Ascending aorta (tissue), 2 donors: ENCODE data around the gene CDNF. TPM values are rescaled to one million over a fixed set of nuclear protein-coding genes. Genes with fewer than 3 reads are reported as not detected.

ENCODE experiments used
- DNase-seq, 2 donors: peaks; one replicate each; pipeline ENCODE4 v3.0.0-alpha.2; 2019; ENCODE audit warnings: low spot score in 2 of 2
- H3K27ac ChIP-seq, 2 donors: fragments of 200-600 bp; sonication (generic); one replicate each; pipeline ENCODE4 v1.5.1; 2016 to 2017; ENCODE audit warnings: mild to moderate bottlenecking in 1 of 2
- H3K27me3 ChIP-seq: fragments of 200-600 bp; sonication (generic); one replicate; pipeline ENCODE4 v1.5.1; 2017
- H3K36me3 ChIP-seq, 2 donors: fragments of 200-600 bp; sonication (generic); one replicate each; pipeline ENCODE4 v1.5.1; 2016
- H3K4me1 ChIP-seq, 2 donors: fragments of 200-600 bp; sonication (generic); one replicate each; pipeline ENCODE4 v1.5.1; 2016 to 2017; ENCODE audit warnings: mild to moderate bottlenecking in 1 of 2
- H3K4me3 ChIP-seq, 2 donors: fragments of 200-600 bp; sonication (generic); one replicate each; pipeline ENCODE4 v1.5.1; 2016 to 2017; ENCODE audit warnings: mild to moderate bottlenecking in 1 of 2
- H3K9me3 ChIP-seq, 2 donors: fragments of 200-600 bp; sonication (generic); one replicate each; pipeline ENCODE4 v1.5.1; 2016
- CTCF ChIP-seq, 3 experiments: fragments of 200-600 bp in 2 of 3; fragments of 450-650 bp in 1 of 3; sonication (generic) in 2 of 3; IDR thresholded peaks; one replicate each; pipeline ENCODE4 v1.5.1; 2016 to 2019; ENCODE audit warnings: antibody characterized with exemption in 3 of 3, mild to moderate bottlenecking in 1 of 3, moderate library complexity in 1 of 3
- intact Hi-C: fragments of 100-400 bp; cut with DNase I; formaldehyde crosslinking; loops from one replicate; pipeline ENCODE4 v1.15.1; 2023
- total RNA-seq: library from RNA; depleted of rRNA; stranded (reverse); fragments of >200 nt; gene quantifications from one replicate; pipeline ENCODE4 v1.1.0, GENCODE V29; 2016

The CDNF gene
- total RNA-seq, 1 donor from 2014 or later = not detected

- no peak for TF ChIP-seq CTCF (IDR thresholded peaks at IDR 0.05)
- no peak for DNase-seq
- H3K4me1 ChIP-seq = peaks cover 0 to 9% of the 10 kb centered on the region in 2 donors
- no peak overlapping the region for H3K4me3 ChIP-seq
- H3K27me3 ChIP-seq = no peaks in the 10 kb centered on the region
- no peak overlapping the region for H3K27ac ChIP-seq
- intact Hi-C loops = no loop called here
- H3K36me3 ChIP-seq = no peaks in the 10 kb centered on the region
- no peaks in the 10 kb centered on the region for H3K9me3 ChIP-seq
Observed at GRCh38 chr10:14782691-14783363, 55.0 kb downstream of the CDNF start.

- no peak for DNase-seq
- Histone ChIP-seq H3K4me1 (peaks cover 0 to 9% of the 10 kb centered on the region in 2 donors), H3K36me3 (no peaks in the 10 kb centered on the region), H3K27ac (no peak overlapping the region), H3K27me3 (no peaks in the 10 kb centered on the region), H3K9me3 (no peaks in the 10 kb centered on the region), H3K4me3 (no peak overlapping the region)
- intact Hi-C loops = no loop called here
- TF ChIP-seq CTCF (IDR thresholded peaks at IDR 0.05) = no peak
Observed at GRCh38 chr10:14781763-14782162, 56.1 kb downstream of the CDNF start.

- Histone ChIP-seq H3K9me3 (no peaks in the 10 kb centered on the region), H3K4me3 (no peak overlapping the region), H3K27ac (peak overlapping the region in 1 of 2 donors; percentile 24), H3K4me1 (peaks cover 0 to 9% of the 10 kb centered on the region in 2 donors), H3K36me3 (no peaks in the 10 kb centered on the region), H3K27me3 (no peaks in the 10 kb centered on the region)
- TF ChIP-seq CTCF (IDR thresholded peaks at IDR 0.05) = no peak
- intact Hi-C loops = no loop called here
- no peak for DNase-seq
Observed at GRCh38 chr10:14779001-14779651, 58.7 kb downstream of the CDNF start.

- Histone ChIP-seq H3K27me3 (no peaks in the 10 kb centered on the region), H3K4me3 (no peak overlapping the region), H3K4me1 (peaks cover 0 to 9% of the 10 kb centered on the region in 2 donors), H3K27ac (no peak overlapping the region), H3K9me3 (no peaks in the 10 kb centered on the region), H3K36me3 (no peaks in the 10 kb centered on the region)
- intact Hi-C loops = no loop called here
- no peak for TF ChIP-seq CTCF (IDR thresholded peaks at IDR 0.05)
- DNase-seq = no peak
Observed at GRCh38 chr10:14776546-14776945, 61.3 kb downstream of the CDNF start.

- no peaks in the 10 kb centered on the region for H3K36me3 ChIP-seq
- intact Hi-C loops = no loop called here
- H3K4me3 ChIP-seq = no peak overlapping the region
- no peak overlapping the region for H3K27ac ChIP-seq
- no peak for DNase-seq
- H3K9me3 ChIP-seq = no peaks in the 10 kb centered on the region
- TF ChIP-seq CTCF (IDR thresholded peaks at IDR 0.05) = no peak
- peaks cover 0 to 9% of the 10 kb centered on the region in 2 donors for H3K4me1 ChIP-seq
- H3K27me3 ChIP-seq = no peaks in the 10 kb centered on the region
Observed at GRCh38 chr10:14775656-14776055, 62.2 kb downstream of the CDNF start.
